OCI-LY1 (cell line): ENCODE data around the gene VIPR2.

ENCODE experiments used
- EZH2 ChIP-seq: fragments of 200-600 bp; sonication (generic), shearing (Covaris generic); IDR thresholded peaks from 2 replicates; pipeline ENCODE4 v1.8.0; 2017; ENCODE audit warnings: borderline replicate concordance, mixed run types, mild to moderate bottlenecking, antibody characterized with exemption, low read length, moderate library complexity, mixed read lengths
- TF ChIP-seq, protein P1 (sequence below): fragments of 200-600 bp; sonication (generic), shearing (Covaris generic); IDR thresholded peaks from 2 replicates; pipeline ENCODE4 v1.5.1; 2017; ENCODE audit warnings: mild to moderate bottlenecking, antibody characterized with exemption, low read length, moderate library complexity, mixed read lengths

DNA sequence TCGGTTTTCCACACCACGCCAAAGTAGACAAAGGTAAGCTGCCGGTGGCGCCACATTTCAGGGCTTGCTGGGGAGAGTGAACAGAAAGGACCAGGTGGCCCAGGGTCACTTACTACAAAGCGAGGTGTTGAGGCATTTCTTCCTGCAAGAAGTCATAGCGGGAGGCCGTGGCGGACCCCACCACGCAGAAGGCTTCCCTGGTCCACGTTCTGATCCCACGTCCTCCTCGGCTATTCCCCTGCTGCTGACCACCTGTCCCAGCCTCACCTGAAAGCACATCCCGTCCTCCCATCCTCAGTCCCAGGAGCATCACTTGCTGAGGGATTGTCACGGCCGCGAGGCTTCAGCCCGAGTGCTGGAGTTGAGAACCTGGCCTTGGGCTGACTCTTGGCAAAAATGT is 149.2 kb downstream of the VIPR2 start:
- TF ChIP-seq, protein P1, sequence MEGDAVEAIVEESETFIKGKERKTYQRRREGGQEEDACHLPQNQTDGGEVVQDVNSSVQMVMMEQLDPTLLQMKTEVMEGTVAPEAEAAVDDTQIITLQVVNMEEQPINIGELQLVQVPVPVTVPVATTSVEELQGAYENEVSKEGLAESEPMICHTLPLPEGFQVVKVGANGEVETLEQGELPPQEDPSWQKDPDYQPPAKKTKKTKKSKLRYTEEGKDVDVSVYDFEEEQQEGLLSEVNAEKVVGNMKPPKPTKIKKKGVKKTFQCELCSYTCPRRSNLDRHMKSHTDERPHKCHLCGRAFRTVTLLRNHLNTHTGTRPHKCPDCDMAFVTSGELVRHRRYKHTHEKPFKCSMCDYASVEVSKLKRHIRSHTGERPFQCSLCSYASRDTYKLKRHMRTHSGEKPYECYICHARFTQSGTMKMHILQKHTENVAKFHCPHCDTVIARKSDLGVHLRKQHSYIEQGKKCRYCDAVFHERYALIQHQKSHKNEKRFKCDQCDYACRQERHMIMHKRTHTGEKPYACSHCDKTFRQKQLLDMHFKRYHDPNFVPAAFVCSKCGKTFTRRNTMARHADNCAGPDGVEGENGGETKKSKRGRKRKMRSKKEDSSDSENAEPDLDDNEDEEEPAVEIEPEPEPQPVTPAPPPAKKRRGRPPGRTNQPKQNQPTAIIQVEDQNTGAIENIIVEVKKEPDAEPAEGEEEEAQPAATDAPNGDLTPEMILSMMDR, result no peak
- TF ChIP-seq EZH2, result no peak
